Measurements from ENCODE around the gene FKBP10.

FKBP10 gene, protein sequence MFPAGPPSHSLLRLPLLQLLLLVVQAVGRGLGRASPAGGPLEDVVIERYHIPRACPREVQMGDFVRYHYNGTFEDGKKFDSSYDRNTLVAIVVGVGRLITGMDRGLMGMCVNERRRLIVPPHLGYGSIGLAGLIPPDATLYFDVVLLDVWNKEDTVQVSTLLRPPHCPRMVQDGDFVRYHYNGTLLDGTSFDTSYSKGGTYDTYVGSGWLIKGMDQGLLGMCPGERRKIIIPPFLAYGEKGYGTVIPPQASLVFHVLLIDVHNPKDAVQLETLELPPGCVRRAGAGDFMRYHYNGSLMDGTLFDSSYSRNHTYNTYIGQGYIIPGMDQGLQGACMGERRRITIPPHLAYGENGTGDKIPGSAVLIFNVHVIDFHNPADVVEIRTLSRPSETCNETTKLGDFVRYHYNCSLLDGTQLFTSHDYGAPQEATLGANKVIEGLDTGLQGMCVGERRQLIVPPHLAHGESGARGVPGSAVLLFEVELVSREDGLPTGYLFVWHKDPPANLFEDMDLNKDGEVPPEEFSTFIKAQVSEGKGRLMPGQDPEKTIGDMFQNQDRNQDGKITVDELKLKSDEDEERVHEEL

DNA sequence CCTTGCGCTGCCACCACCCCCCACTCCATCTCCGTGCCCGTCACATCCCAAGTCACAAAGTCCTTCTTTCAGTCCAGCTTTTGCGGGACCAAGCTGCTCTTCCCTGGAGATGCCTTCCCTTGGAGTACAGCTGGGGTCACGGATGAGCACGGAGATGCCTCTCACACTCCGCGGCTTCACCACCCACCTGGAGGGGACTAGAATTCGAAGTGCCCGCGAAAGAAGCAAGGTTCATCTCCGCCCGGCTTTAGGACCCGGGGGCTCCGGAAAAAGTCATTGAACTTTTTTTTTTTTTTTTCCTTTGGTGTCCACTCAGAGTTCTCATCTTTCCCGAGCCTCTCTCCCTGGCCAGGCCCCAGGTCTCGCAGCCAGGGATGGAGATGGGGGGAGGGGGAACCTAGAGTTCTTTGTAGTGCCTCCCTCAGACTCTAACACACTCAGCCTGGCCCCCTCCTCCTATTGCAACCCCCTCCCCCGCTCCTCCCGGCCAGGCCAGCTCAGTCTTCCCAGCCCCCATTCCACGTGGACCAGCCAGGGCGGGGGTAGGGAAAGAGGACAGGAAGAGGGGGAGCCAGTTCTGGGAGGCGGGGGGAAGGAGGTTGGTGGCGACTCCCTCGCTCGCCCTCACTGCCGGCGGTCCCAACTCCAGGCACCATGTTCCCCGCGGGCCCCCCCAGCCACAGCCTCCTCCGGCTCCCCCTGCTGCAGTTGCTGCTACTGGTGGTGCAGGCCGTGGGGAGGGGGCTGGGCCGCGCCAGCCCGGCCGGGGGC is at the start of gene FKBP10:
TSS of gene FKBP10 (plus strand) at position 624 of the 771 bp plus-strand sequence. CDS start at position 655, 31 bp downstream.
- peak; percentile 77 for DNase-seq (ENCODE audit: low spot score)
- in situ Hi-C loops (cut with MboI; ENCODE audit: low pct_unique_long_range_greater_than_20kb, low sequenced_read_pairs, unreplicated experiment) = no loop called here

DNA sequence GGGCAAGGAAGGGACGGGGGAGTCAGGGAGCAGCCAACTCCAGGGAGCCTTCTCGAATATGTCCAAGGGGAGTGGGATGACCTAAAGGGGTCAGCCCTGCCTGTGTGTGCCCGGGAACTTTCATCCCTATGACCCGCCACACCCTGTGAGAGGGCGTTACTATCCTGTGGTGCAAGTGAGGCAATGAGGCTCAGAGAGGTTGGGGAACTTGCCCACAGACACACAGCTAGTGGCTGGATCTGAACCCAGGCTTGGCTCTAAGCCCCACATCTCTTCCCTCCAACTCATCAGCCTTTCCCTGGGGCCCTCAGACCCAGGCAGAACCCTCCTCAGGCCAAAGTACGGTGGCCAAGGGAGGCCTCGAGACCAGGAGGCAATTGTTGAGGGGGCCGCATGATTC is 49.5 kb upstream of the FKBP10 start:
- TF ChIP-seq, protein P1, sequence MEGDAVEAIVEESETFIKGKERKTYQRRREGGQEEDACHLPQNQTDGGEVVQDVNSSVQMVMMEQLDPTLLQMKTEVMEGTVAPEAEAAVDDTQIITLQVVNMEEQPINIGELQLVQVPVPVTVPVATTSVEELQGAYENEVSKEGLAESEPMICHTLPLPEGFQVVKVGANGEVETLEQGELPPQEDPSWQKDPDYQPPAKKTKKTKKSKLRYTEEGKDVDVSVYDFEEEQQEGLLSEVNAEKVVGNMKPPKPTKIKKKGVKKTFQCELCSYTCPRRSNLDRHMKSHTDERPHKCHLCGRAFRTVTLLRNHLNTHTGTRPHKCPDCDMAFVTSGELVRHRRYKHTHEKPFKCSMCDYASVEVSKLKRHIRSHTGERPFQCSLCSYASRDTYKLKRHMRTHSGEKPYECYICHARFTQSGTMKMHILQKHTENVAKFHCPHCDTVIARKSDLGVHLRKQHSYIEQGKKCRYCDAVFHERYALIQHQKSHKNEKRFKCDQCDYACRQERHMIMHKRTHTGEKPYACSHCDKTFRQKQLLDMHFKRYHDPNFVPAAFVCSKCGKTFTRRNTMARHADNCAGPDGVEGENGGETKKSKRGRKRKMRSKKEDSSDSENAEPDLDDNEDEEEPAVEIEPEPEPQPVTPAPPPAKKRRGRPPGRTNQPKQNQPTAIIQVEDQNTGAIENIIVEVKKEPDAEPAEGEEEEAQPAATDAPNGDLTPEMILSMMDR (IDR thresholded peaks at IDR 0.05; ENCODE audit: extremely low read depth, insufficient read depth, missing control alignments) = no peak
- in situ Hi-C loops (cut with MboI; ENCODE audit: low pct_unique_long_range_greater_than_20kb, low sequenced_read_pairs, unreplicated experiment) = no loop called here
- DNase-seq (ENCODE audit: low spot score) = no peak

More for the DNA sequence above, at the start of gene FKBP10:
- TF ChIP-seq, protein P1 (IDR thresholded peaks at IDR 0.05; ENCODE audit: extremely low read depth, insufficient read depth, missing control alignments) = no peak

DNA sequence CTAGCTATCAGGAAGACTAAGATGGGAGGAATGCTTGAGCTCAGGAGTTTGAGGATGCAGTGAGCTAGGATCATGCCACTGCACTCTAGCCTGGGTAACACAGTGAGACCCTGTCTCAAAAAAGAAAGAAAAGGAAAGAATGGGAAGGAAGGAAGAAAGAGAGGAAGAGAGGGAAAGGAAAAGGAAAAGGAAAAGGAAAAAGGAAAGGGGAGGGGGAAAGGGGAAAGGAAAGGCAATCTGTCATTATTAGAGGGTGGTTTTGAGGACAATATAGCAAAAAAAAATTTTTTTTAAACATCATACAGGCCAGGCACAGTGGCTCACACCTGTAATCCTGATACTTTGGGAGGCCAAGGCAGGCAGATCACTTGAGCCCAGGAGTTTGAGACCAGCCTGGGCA is 46.7 kb upstream of the FKBP10 start:
- TF ChIP-seq, protein P1 (IDR thresholded peaks at IDR 0.05; ENCODE audit: extremely low read depth, insufficient read depth, missing control alignments) = no peak
- in situ Hi-C loops (cut with MboI; ENCODE audit: low pct_unique_long_range_greater_than_20kb, low sequenced_read_pairs, unreplicated experiment) = no loop called here
- no peak for DNase-seq (ENCODE audit: low spot score)

DNA sequence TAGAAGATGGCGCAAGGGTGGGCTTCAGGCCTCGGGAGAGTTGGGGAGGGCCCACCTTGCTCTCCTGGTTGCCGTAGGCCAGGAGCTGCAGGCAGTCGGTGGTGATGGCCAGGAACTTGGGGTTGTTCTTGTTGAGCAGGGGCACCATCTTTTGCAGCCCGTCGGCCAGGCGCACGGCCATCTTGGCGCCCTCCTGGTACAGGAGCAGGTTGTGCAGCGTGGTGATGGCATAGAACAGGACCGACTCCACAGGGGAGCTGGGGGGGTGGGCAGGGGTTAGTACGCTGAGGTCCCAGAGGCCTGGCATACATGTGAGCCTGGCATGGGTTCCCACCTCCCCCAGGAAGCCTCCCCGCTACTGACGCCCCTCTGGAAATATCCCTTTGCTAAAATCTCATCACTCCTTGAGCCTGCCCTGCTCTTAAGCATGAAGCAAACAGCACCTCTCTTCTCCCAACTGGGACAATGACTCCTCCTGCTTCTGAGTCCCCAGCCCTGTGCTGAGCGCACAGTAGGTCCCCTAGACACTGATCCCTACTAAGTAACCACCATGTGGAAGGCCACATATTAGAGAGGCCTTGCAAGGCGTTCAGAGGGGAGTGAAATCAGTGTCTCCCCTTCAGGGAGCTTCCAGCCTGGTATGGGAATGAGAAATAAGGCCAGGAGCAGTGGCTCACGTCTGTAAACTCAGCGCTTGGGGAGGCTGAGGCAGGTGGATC is 45.3 kb upstream of the FKBP10 start:
- no peak for DNase-seq (ENCODE audit: low spot score)
- TF ChIP-seq, protein P1 (IDR thresholded peaks at IDR 0.05; ENCODE audit: extremely low read depth, insufficient read depth, missing control alignments) = no peak
- in situ Hi-C loops (cut with MboI; ENCODE audit: low pct_unique_long_range_greater_than_20kb, low sequenced_read_pairs, unreplicated experiment) = no loop called here

DNA sequence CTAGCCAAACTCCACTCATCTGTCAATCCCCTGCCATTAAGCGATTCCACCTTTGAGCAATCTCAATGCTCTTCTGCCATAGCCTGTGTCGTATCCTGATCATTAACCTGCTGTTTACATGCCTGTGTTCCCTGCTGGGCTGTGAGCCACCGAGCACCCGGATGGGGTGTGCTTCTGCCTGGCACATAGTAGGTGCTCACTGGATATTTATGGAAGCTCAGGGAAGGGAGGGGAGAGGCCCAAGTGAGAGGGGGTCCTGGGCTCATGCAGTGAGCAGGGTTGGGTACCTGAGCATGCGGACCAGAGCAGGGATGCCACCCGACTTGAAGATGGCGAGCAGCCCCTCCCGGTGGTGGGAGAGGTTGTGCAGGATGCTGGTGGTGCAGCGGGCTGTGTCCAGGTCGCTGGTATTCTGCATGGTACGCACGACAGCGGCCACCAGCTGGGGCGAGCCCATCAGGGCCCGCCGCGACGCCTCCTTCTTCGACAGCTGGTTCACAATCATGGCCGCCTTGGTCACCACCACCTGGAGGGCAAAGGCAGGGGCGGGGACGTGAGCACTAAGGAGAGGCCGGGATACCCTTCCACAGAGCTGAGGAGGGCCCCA is 44.0 kb upstream of the FKBP10 start:
- in situ Hi-C loops (cut with MboI; ENCODE audit: low pct_unique_long_range_greater_than_20kb, low sequenced_read_pairs, unreplicated experiment) = no loop called here
- no peak for DNase-seq (ENCODE audit: low spot score)
- TF ChIP-seq, protein P1 (IDR thresholded peaks at IDR 0.05; ENCODE audit: extremely low read depth, insufficient read depth, missing control alignments) = no peak
